GM12878 (cell line): Measurements from ENCODE around the gene PPARA. TPM values are rescaled to one million over a fixed set of nuclear protein-coding genes. Genes with fewer than 3 reads are reported as not detected.

Experiments
- ATAC-seq: fragments of 200-7000 bp; cut with Tn5 transposase; 3 replicates; pipeline ENCODE4 v1.9.1; 2020; ENCODE audit warnings: mild to moderate bottlenecking, moderate library complexity
- BruUV-seq: library from RNA; stranded (reverse); fragments of 400-500 nt; replicated peaks from 2 replicates; lab custom pipeline; 2021; lab: Mats Ljungman, UMichigan
- CTCF ChIA-PET: fragments of 300-600 bp; sonication (Branson Sonifier 250); formaldehyde crosslinking; extraction: SDS; loops from one replicate; lab custom pipeline; 2021; ENCODE audit warnings: inconsistent platforms; lab: Yijun Ruan, JAX
- POLR2A ChIA-PET: fragments of 350-600 bp; formaldehyde crosslinking; extraction: SDS; loops from one replicate; lab custom pipeline; 2021; ENCODE audit warnings: inconsistent platforms; lab: Charles Lee
- RAD21 ChIA-PET: fragments of 300-600 bp; sonication (Branson Sonifier 250); formaldehyde crosslinking; loops from one replicate; lab custom pipeline; 2023; ENCODE audit warnings: antibody characterized with exemption; ENCODE audit not compliant: unreplicated experiment; lab: Charles Lee
- SMC1A ChIA-PET: fragments of 300-600 bp; sonication (Branson Sonifier 250); formaldehyde crosslinking; loops from one replicate; lab custom pipeline; 2023; ENCODE audit not compliant: unreplicated experiment, uncharacterized antibody; lab: Charles Lee
- DNase-seq: peaks from one replicate; pipeline ENCODE4 v3.0.0-alpha.2; 2011; ENCODE audit warnings: low read depth, low spot score
- FAIRE-seq: peaks from 3 replicates; lab custom pipeline; 2011; peaks lifted over from hg19 to GRCh38; lab: Jason Lieb, UNC
- H2AFZ ChIP-seq: 2 replicates; pipeline ENCODE4 v1.6.0; 2011; ENCODE audit warnings: low read depth, low read length, control low read depth; ENCODE audit not compliant: control insufficient read depth
- H3K27ac ChIP-seq: 2 replicates; pipeline ENCODE4 v1.5.1; 2011; ENCODE audit warnings: control low read depth; ENCODE audit not compliant: control insufficient read depth, insufficient read depth
- H3K27me3 ChIP-seq, 2 experiments: replicated peaks in 1 of 2; 2 replicates each; pipeline versions ENCODE4 v1.6.0 to v1.6.1; 2011; ENCODE audit warnings: low read length in 1 of 2; ENCODE audit not compliant: control insufficient read depth in 2 of 2, insufficient read depth in 2 of 2
- H3K36me3 ChIP-seq, 2 experiments: 2 replicates each; pipeline ENCODE4 v1.5.1; 2011; ENCODE audit warnings: low read length in 1 of 2; ENCODE audit not compliant: control insufficient read depth in 2 of 2, insufficient read depth in 2 of 2
- H3K4me1 ChIP-seq: 2 replicates; pipeline ENCODE4 v1.6.1; 2011; ENCODE audit warnings: mild to moderate bottlenecking, low read length, moderate library complexity, mixed read lengths; ENCODE audit not compliant: control insufficient read depth, insufficient read depth
- H3K4me2 ChIP-seq: 2 replicates; pipeline ENCODE4 v1.6.0; 2011; ENCODE audit warnings: control low read depth; ENCODE audit not compliant: control insufficient read depth, insufficient read depth
- H3K4me3 ChIP-seq: fragments of 200-600 bp; sonication (generic); 2 replicates; pipeline ENCODE4 v1.5.1; 2016
- H3K79me2 ChIP-seq: 2 replicates; pipeline ENCODE4 v1.6.0; 2011; ENCODE audit warnings: low read length; ENCODE audit not compliant: control insufficient read depth, insufficient read depth
- H3K9ac ChIP-seq: 2 replicates; pipeline ENCODE4 v1.8.0; 2011; ENCODE audit warnings: low read length, control low read depth, mixed read lengths; ENCODE audit not compliant: control insufficient read depth, insufficient read depth
- H3K9me3 ChIP-seq: replicated peaks from 3 replicates; pipeline ENCODE4 v1.5.1; 2011; ENCODE audit warnings: mild to moderate bottlenecking, low read length; ENCODE audit not compliant: control insufficient read depth, insufficient read depth
- H4K20me1 ChIP-seq: 2 replicates; pipeline ENCODE4 v1.6.0; 2011; ENCODE audit not compliant: control insufficient read depth, insufficient read depth
- CBX3 ChIP-seq: fragments of 200-600 bp; sonication (generic); IDR thresholded peaks from 2 replicates; pipeline ENCODE4 v1.6.1; 2016; ENCODE audit warnings: low read depth, borderline replicate concordance
- CHD2 ChIP-seq: IDR thresholded peaks from 2 replicates; pipeline ENCODE4 v1.6.1; 2011; ENCODE audit warnings: low read depth, low read length, improper control_type of control experiment, borderline replicate concordance
- KLF5 ChIP-seq: fragments of 450-650 bp; IDR thresholded peaks from 2 replicates; pipeline ENCODE4 v1.6.1; 2014; ENCODE audit warnings: mild to moderate bottlenecking; ENCODE audit not compliant: partially characterized antibody
- MEF2B ChIP-seq: fragments of 450-650 bp; IDR thresholded peaks from 2 replicates; pipeline ENCODE4 v1.6.1; 2018; ENCODE audit warnings: mild to moderate bottlenecking, moderate library complexity; ENCODE audit not compliant: partially characterized antibody, poor library complexity, severe bottlenecking
- NR2F1 ChIP-seq: fragments of 450-650 bp; conservative IDR thresholded peaks from 2 replicates; pipeline ENCODE4 v1.6.1; 2017; ENCODE audit warnings: mild to moderate bottlenecking
- PAX8 ChIP-seq: fragments of 450-650 bp; IDR thresholded peaks from 2 replicates; pipeline ENCODE4 v1.6.1; 2017; ENCODE audit warnings: mild to moderate bottlenecking, moderate library complexity
- SIX5 ChIP-seq: IDR thresholded peaks from 2 replicates; pipeline ENCODE4 v1.6.1; 2011; ENCODE audit warnings: mild to moderate bottlenecking, low read depth, low read length, moderate library complexity; ENCODE audit not compliant: severe bottlenecking
- SP1 ChIP-seq: IDR thresholded peaks from one replicate; pipeline ENCODE4 v1.6.1; 2011; ENCODE audit warnings: low read depth, low read length
- STAT3 ChIP-seq: IDR thresholded peaks from 2 replicates; pipeline ENCODE4 v1.6.1; 2011; ENCODE audit warnings: low read depth, low read length, improper control_type of control experiment
- TARDBP ChIP-seq: IDR thresholded peaks from 2 replicates; pipeline ENCODE4 v1.6.1; 2016; ENCODE audit warnings: borderline replicate concordance
- ZZZ3 ChIP-seq: IDR thresholded peaks from 2 replicates; pipeline ENCODE4 v1.6.1; 2011; ENCODE audit warnings: low read depth; ENCODE audit not compliant: control insufficient read depth, insufficient read length
- WGBS: methylation state at CpG from one replicate; pipeline ENCODE4 v1.1.6; 2016; ENCODE audit warnings: low lambda C conversion rate; ENCODE audit not compliant: insufficient replicate concordance, insufficient coverage; ENCODE audit errors: missing lambda C conversion rate; 5-methylcytosine and 5-hydroxymethylcytosine counted together
- in situ Hi-C: fragments of 300-500 bp; cut with MboI; formaldehyde crosslinking; loops from 9 replicates; pipeline ENCODE4 v1.14.3; 2018; ENCODE audit warnings: mixed read lengths
- intact Hi-C: fragments of 100-400 bp; cut with micrococcal nuclease; formaldehyde crosslinking; loops from one replicate; pipeline ENCODE4 v1.14.2; 2022; ENCODE audit not compliant: unreplicated experiment
- polyA plus RNA-seq, 11 experiments: library from polyadenylated mRNA; depleted of rRNA in 4 of 11; unstranded in 6 of 11; stranded (reverse) in 5 of 11; fragments of >200 nt; fragmentation: Nextera tagmentation in 4 of 11; fragmentation: Illumina TruSeq in 1 of 11; extraction: Ambion mirVana in 4 of 11; extraction: Trizol in 1 of 11; gene quantifications; 1 replicate in 1 of 11; 2 replicates in 10 of 11; pipeline versions ENCODE4 v1.2.1 to v1.2.3, GENCODE V29; 2011 to 2016; ENCODE audit warnings: inconsistent platforms in 2 of 11, missing spikeins in 2 of 11, low read depth in 1 of 11
- total RNA-seq, 4 experiments: library from RNA; depleted of rRNA in 3 of 4; stranded (reverse); fragments of >200 nt in 3 of 4; fragmentation: Illumina TruSeq in 1 of 4; extraction: Trizol in 1 of 4; gene quantifications; 2 replicates each; pipeline versions ENCODE4 v1.2.1 to v1.2.3, GENCODE V29; 2013 to 2021

Gene PPARA
- total and polyA plus RNA-seq, 10 of the 15 experiments (the other 5 are each of a cell fraction or from before 2014, with no cell fraction given): 0.72 to 10.4 (median 4.6) TPM

DNA sequence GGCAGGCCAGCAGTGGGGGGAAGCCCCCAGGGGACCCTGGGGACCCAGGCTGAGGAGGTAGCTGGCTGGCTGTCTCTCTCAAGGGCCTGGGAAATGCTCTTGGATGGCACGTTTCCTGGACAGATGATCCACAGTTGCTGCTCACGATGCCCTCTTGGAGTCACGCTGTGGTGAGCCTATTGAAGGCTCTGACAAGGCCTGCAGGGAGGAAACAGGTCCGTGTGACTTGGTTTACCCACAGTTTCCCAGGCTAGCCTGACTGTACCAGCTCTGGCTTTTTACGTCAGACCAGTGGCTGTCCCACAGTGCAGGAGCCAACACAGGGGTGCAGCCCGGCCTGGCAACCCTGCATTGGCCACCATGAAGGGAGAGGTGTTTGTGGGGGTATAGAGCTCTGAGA, 29.2 kb upstream of the PPARA start:
- 31% methylated on average over 4 of the region's 6 CpGs for WGBS
- ChIA-PET RAD21 (interaction anchor here (1.1 to 2.4 kb wide), 6 partner anchors 85 to 194 kb away, joined by 3 to 15 read pairs (median 6); partner anchors contain the start of gene GTSE1), SMC1A (interaction anchor here (1.8 kb wide), 1 partner anchor 195 kb away, joined by 11 read pairs; no protein-coding TSS in a partner anchor), CTCF (interaction anchor here (0.5 to 3.2 kb wide), 9 partner anchors 98 to 421 kb away, joined by 3 to 32 read pairs (median 8); partner anchors contain the start of gene GTSE1), POLR2A (no interaction called here)
- H3K36me3 ChIP-seq: no peaks in the 10 kb centered on the region
- no peak overlapping the region for H3K4me2 ChIP-seq
- DNase-seq (no peak), ATAC-seq (no peak), FAIRE-seq (no peak)
- H3K27ac ChIP-seq: no peak overlapping the region
- BruUV-seq: no TSS peak
- H3K9me3 ChIP-seq: no peaks in the 10 kb centered on the region
- in situ Hi-C loops (loop anchor here (5.0 kb wide), 2 partner anchors 191 to 421 kb away; no protein-coding TSS in a partner anchor), intact Hi-C loops (loop anchor here (5.0 kb wide), 2 partner anchors 176 to 421 kb away; partner anchors contain the start of gene GTSE1)
- H4K20me1 ChIP-seq: no peaks in the 10 kb centered on the region; the same call in 1 of the 2 replicates
- no peak overlapping the region for H2AFZ ChIP-seq
- H3K9ac ChIP-seq: no peak overlapping the region
- TF ChIP-seq NR2F1: no peak
- TF ChIP-seq KLF5: no peak
- TF ChIP-seq STAT3: no peak
- TF ChIP-seq CBX3: no peak
- TF ChIP-seq SP1: no peak
- no peak for TF ChIP-seq MEF2B
- no peak for TF ChIP-seq PAX8
- TF ChIP-seq CHD2: no peak
- TF ChIP-seq TARDBP: no peak
- TF ChIP-seq SIX5: no peak
- TF ChIP-seq ZZZ3: no peak
- no peaks in the 10 kb centered on the region; a peak in 1 of 4 replicates for H3K27me3 ChIP-seq
- H3K79me2 ChIP-seq: no peaks in the 10 kb centered on the region
- no peak overlapping the region for H3K4me3 ChIP-seq
- H3K4me1 ChIP-seq: no peaks in the 10 kb centered on the region
